HG03135 (cell line): Measurements from ENCODE around the gene CRACR2B.
A peak's percentile ranks its signal among the peaks of the same experiment; 100 is the strongest.

Experiments used
- ATAC-seq: cut with Tn5 transposase; IDR thresholded peaks from one replicate; pipeline ENCODE4 v1.9.1; 2021; ENCODE audit warnings: mild to moderate bottlenecking, moderate library complexity; ENCODE audit not compliant: unreplicated experiment

CRACR2B gene

DNA sequence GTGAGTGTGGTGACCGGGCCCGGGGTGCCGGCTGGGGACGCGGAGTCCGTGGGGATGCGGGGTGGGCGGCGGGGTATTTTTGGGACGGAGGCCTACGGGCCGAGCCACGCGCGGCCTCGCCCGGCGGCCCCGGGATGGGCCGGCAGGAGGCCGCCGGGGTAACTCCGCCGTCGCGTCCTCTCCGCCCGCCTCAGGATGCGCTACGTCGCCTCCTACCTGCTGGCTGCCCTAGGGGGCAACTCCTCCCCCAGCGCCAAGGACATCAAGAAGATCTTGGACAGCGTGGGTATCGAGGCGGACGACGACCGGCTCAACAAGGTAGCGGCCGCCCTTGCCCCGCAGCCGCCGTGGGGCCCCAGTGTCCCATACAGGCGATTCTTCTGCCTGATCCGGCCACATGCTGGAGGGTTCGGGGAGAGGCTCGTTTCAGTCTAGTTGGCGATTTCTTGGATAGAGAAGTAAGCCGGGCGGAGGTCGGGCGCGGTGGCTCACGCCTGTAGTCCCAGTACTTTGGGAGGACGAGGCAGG, 17.6 kb upstream of the CRACR2B start:
- peak; percentile 5 for ATAC-seq

DNA sequence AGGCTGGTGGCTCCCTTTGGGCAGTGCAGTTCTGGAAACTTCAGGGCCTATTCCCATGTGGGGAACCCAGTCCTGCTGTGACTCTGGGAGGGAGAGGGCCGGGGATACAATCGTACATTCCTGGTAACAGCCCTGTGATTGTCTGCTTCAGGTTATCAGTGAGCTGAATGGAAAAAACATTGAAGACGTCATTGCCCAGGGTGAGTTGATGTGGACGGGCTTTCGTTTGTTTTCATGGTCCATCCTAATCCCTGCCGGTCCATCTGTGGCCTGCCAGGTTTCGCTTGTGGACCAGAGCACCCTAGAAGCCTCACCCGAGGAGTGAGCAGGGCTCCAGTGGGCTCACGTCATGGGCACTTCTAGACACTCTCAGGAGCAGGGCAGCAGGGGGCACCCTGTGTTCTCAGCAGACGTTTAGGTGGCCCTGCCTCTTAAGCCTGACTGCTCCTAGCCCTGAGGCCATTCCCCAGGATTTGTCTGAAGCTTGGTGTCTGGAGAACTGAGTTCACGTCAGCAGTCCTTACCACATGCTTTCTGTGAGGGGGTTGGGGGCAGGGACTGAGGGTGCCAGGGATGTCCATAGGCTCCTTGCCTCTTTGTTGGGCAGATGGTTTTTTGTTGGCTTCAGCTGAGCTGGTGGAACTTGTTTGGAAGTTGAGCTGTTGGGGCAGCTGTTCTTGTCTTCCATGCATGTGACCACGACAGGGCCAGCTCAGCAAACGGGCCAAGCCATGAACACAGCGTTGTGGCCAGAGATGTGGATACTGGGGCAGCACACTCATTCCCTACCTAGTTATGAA, 16.1 kb upstream of the CRACR2B start:
- ATAC-seq = no peak

DNA sequence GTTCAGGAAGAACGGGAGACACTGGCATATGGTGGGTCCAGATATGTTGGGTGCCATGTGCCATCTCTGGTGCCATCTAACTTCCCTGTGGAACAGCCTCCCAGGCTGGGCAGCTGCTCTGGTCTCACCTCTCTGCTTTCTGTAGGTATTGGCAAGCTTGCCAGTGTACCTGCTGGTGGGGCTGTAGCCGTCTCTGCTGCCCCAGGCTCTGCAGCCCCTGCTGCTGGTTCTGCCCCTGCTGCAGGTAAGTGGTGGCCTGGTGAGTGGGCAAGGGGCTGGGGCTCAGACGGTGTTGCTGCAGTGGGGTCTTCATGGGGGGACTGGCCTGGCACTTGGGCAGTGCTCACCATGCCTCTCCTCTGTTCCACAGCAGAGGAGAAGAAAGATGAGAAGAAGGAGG, 15.3 kb upstream of the CRACR2B start:
- no peak for ATAC-seq

DNA sequence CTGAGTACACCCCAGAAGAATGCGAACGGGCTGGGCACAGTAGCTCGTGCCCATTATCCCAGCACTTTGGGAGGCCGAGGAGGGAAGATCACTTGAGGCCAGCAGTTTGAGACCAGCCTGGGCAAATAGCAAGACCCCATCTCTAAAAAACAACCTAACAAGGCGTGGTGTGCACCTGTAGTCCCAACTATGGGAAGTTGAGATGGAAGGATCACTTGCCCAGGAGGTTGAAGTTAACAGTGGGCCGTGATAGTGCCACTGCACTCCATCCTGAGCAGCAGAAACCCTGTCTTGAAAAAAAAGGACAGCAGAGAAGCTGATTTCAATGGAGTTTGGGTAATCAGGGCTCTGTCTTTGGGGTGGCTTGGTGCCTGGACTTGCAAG, 14.7 kb upstream of the CRACR2B start:
- no peak for ATAC-seq

DNA sequence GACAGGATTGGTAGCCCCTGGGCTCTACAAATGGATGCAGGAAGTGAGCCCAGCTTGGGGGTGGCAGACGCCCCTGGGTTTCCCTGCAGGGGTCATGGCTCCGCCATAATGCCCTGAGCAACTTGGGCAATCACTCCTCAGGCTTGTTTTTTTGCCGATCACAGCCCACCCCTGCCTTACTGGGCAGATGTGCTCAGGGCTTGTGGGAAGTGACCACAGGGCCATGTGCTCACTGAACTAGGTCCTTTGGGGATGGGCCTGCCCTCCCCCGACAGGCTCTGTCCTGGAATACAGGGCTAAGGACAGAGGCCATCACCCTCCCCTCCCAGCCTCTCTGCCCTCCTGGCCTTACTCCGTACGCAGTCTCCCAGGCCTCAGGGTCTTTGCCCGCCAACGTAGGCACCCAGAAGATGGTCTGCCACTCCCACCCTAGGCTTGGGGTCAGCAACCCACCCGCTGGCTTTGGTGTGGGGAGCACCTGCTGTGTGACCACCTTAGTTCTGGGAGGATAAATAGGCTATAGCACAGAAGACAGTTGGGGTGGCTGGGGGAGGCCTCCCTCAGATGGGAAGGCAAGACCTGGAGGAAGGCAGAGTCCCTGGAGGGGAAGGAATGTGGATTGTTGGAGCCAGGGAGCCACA, 14.1 kb upstream of the CRACR2B start:
- no peak for ATAC-seq

DNA sequence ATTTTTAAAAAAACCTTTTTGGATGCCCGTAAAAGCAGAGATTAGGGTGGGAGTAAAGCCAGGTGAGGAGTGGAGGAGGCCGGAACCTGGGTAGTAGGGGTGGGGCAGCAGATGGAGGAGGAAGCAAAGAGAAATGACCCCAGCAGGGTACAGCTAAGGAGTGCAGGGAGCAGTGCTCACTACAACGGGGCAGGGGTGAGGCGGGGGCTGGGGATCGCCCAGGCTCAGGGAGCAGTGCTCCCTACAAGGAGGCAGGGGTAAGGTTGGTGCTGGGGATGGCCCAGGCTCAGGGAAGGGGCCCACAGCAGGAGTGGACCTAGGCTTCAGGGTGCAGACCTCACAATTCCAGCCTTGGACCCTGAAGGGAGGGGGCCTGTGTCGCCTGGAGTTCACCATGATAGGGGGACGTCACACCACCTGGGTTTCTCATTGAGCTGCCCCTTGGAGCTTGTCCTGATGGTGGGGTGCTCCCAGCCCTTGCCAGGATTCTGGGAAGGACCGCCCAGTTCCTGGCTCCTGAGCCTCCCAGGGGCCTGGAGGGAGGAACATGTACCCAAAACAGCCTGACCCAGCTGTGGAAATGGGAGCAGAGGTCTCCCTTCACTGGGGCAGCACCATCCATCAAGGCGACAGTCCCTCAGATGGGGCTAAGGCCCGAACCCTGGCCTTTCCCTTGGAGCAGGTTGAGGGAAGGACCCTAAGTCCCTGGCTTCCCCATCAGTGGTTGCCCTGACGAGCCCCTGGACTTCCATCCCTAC, 11.9 kb upstream of the CRACR2B start:
- ATAC-seq = no peak

DNA sequence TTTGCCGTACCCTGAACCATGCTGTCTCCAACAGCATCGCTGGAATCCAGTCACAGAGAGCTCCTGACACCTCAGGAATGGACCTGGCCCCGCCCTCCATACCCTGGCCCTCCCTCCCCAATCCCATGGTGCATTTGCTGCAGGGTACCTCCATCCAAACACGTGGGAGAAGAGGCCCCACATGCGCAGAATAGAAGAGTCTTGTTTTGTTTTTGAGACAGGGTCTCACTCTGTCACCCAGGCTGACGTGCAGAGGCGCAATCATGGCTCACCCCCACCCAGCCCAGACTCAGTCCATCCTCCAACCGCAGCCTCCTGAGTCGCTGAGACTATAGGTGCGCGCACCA, 11.3 kb upstream of the CRACR2B start:
- no peak for ATAC-seq

DNA sequence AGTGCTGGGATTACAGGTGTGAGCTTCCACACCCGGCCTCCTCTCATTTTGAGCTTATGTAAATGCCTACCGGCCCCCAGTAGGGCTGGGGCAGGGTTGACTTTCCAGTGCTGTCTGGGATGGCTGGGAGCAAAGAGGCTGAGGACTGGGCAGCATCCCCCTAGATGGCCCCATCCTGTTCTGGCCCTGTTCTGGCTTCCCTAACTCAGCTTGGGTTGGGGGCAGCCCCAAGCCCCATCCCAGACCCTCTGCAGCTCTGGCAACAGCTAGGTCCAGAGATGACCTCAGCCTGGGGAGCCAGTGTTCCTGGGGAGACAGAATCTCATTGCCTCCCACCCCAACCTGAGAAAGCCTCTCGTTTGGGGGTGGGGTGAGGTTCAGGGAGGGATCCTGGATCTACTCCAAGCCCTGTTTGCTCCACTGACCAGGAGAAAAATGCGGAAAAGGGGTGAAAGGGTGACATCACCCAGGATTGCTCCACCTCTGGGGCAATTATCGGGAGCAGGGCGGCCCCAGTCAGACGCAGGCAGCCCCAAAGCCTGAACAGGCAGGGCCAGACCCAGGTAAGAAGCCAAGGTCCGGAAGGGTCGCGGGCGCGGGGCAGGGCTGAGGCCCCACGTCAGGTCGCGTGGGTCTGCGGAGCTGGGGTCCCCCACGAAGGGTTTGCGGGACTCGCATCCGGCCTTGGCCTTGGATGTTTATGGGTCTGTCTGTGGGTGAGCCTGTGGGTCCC, 9.2 kb upstream of the CRACR2B start, which contains the start of gene PNPLA2:
TSS of gene PNPLA2 (plus strand) at position 519 of the 733 bp plus-strand sequence. CDS start 805 bp downstream, outside the sequence.
- ATAC-seq = peak; percentile 2

DNA sequence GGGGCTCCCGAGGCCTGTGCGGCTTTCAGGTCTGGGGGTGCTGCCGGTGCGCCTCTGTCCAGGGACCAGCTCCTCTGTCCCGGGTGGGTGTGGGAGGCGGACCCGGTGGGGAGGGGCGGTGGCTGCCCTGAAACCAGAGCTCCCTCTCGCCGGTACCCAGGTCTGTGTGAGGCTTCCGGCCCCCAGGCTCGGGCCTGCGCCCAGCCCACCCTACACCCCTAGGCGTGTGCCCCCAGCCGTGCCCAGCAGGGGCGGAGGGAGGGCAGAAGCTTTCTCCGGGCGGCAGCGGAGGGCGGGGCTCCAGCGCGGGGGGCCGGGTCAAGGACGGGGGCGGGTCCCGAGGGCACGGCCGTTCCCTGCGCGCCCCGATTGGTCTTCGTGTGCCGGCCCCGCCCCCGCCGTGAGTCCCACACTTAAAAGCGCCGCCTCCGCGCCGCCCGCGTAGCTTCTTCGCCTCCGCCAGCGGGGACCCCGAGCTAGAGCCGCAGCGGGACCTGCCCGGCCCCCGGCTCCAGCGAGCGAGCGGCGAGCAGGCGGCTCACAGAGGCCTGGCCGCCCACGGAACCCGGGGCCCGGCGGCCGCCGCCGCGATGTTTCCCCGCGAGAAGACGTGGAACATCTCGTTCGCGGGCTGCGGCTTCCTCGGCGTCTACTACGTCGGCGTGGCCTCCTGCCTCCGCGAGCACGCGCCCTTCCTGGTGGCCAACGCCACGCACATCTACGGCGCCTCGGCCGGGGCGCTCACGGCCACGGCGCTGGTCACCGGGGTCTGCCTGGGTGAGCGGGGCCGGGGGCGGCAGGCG, 8.4 kb upstream of the CRACR2B start:
- peak; percentile 63 for ATAC-seq

DNA sequence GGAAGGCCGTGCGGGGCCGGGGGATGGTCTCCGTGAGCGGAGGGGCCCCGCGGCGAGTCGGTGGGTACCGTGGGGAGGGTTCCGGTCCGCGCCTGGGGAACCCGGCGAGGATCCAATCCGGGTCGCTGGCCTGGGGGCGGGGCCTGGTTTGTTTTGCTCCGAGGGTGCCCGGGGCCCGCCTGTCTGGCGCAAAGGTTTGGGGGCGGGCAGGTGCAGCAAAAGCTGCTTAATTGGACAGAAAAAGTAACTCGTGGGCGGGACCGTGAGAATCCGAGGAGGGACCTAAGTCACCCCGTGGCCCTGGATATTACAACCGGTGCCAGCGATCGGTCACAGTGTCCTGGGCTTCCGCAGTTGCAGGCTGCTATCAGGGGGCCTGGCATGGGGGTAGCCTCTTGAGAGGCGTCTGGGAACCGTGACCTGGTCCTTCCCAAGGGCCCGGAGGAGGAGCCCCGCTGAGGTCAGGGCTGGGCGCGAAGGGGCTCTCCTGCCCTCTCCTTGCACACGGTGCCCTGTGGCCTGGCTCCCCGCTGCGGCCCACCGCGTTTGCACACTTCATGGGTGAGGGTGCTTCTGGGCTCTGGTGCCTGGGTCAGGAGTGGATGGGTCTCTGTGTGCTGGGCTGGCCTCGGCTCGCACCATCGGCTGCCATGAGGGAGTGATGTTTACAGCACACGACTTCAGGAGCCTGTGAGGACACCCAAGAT, 7.6 kb upstream of the CRACR2B start:
- ATAC-seq = peak; percentile 56

DNA sequence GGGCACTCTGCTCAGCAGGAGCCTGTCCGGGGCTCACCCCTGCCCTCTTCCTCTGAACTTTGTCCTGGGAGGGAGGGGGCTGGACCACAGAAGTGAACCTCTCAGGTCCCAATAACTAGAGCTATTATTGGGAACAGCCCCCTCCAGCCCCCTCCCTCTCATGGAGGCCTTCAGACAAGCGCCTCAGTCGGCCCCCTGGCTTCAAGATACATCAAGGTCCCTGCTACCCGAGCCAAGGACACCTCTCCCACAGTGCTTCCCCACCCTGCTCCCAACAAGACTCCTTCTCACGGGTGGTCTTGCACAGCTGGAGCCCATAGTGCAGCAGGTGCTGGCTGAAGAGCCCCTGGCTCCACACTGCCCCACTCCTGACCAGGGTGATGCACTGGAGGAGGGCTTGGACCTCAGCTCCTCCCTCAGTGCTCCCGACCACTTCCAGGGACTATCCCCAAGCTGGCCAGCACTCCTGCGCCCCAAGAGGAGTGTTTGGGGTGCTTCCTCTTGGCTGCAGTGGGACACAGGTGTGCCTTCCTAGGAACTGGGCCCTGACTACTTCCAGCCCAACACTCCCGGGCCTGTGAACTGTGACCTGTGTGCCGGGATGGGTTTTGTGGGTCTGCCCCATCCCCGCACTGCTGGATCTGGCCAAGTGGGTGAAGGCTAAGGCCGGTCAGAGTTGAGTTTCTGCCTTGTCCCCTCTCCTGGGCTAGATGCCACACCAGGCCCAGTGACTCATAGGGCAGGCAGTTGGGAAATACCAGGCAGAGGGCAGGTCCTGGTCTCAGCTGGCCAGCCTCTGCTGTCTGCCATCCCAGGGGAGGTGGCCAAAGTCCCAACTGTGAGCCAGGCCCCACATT, 6.8 kb upstream of the CRACR2B start:
- no peak for ATAC-seq

DNA sequence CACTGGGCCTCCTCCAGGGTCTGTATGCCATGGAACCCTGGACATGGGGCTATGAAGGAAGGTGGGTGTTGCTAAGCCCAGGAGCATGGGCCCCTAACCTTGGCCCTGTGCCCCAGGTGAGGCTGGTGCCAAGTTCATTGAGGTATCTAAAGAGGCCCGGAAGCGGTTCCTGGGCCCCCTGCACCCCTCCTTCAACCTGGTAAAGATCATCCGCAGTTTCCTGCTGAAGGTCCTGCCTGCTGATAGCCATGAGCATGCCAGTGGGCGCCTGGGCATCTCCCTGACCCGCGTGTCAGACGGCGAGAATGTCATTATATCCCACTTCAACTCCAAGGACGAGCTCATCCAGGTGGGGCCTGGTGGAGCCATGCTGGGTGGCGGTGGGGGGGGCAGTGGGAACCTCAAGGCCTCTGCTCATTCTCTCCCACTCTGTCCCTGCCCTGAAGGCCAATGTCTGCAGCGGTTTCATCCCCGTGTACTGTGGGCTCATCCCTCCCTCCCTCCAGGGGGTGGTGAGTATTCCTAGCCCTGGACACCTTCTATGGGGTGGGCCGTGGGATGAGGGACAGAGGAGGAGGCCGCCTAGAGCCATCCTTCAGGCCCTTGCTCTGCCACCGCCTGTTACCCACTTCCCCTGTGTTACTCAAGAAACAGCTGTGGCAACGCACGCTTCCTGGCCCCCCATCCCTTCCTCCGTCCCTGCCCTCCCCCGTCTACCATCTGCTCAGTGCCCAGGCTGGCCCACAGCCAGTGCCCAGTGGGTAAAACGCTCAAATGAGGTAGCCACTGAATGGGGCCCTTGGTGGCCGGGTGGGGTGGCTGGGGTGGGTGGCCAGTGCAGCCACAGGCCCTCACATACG, 6.0 kb upstream of the CRACR2B start:
- no peak for ATAC-seq

DNA sequence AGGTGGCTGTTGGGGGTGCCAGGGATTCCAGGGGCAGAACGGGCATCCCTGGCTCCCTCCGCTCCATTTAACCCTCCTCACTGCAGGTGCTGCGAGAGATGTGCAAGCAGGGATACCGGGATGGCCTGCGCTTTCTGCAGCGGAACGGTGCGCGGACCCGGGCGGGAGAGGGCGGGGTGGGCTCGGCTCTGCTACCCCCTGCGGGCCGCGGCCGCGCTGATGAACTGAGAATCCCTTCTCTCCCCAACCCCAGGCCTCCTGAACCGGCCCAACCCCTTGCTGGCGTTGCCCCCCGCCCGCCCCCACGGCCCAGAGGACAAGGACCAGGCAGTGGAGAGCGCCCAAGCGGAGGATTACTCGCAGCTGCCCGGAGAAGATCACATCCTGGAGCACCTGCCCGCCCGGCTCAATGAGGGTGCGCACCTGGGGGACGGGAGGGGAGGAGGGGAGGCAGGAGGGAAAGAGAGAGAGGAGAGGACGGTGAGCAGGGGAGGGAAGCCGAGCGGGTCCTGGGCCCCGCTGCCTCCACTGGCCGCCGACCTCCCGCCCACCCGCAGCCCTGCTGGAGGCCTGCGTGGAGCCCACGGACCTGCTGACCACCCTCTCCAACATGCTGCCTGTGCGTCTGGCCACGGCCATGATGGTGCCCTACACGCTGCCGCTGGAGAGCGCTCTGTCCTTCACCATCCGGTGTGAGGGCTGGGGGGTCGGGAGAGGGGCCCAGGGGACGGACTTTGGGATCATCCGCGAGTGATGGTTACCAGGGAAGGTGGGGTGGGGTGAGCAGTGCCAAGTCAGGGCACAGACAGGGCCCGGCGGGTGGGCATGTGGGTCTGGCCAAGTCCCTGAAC, 4.1 kb upstream of the CRACR2B start:
- no peak for ATAC-seq

DNA sequence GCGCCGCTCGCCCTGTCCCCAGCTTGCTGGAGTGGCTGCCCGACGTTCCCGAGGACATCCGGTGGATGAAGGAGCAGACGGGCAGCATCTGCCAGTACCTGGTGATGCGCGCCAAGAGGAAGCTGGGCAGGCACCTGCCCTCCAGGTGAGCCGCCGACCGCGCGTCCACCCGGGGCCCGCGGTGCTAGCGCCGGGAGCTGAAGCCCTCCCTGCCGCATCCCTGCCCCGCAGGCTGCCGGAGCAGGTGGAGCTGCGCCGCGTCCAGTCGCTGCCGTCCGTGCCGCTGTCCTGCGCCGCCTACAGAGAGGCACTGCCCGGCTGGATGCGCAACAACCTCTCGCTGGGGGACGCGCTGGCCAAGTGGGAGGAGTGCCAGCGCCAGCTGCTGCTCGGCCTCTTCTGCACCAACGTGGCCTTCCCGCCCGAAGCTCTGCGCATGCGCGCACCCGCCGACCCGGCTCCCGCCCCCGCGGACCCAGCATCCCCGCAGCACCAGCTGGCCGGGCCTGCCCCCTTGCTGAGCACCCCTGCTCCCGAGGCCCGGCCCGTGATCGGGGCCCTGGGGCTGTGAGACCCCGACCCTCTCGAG, 3.3 kb upstream of the CRACR2B start:
- no peak for ATAC-seq

DNA sequence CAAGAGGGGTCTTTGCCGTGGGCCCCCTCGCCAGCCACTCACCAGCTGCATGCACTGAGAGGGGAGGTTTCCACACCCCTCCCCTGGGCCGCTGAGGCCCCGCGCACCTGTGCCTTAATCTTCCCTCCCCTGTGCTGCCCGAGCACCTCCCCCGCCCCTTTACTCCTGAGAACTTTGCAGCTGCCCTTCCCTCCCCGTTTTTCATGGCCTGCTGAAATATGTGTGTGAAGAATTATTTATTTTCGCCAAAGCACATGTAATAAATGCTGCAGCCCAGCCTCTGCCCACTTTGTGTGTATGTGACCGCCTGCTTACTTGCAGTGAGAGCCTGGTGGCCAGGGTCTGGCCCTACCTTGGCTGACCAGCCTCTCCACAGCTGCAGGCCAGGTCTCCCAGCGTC, 2.8 kb upstream of the CRACR2B start:
- ATAC-seq = no peak
